ENCODE results near the gene DNAJC5. TPM values are rescaled to one million over a fixed set of nuclear protein-coding genes. Genes with fewer than 3 reads are reported as not detected.

DNAJC5 gene
- total RNA-seq, 1 donor from 2014 or later, result 42.8 TPM

GRCh38 chr20:63945921-63946920, 51.3 kb downstream of the DNAJC5 start:
- H3K27me3 ChIP-seq (ENCODE audit: low read depth), result no peaks in the 10 kb centered on the region
- intact Hi-C loops (cut with micrococcal nuclease), result no loop called here
- TF ChIP-seq CTCF (IDR thresholded peaks at IDR 0.05; ENCODE audit: borderline replicate concordance), result no peak
- peak overlapping the region; percentile 98 for H3K27ac ChIP-seq (replicated peaks)
- H3K9me3 ChIP-seq (replicated peaks), result no peaks in the 10 kb centered on the region
- peaks cover 91% of the 10 kb centered on the region for H3K4me1 ChIP-seq
- peaks cover 43% of the 10 kb centered on the region for H3K36me3 ChIP-seq
- DNase-seq, result no peak
- H3K4me3 ChIP-seq, result no peak overlapping the region

GRCh38 chr20:63946986-63947637, 52.2 kb downstream of the DNAJC5 start:
- H3K27ac ChIP-seq (replicated peaks), result peak overlapping the region; percentile 98
- peaks cover 39% of the 10 kb centered on the region for H3K36me3 ChIP-seq
- no peaks in the 10 kb centered on the region for H3K27me3 ChIP-seq (ENCODE audit: low read depth)
- peaks cover 100% of the 10 kb centered on the region for H3K4me1 ChIP-seq
- peak; percentile 43 for TF ChIP-seq CTCF (IDR thresholded peaks at IDR 0.05; ENCODE audit: borderline replicate concordance)
- intact Hi-C loops (cut with micrococcal nuclease), result no loop called here
- H3K4me3 ChIP-seq, result peak overlapping the region; percentile 71
- peak; percentile 62 for DNase-seq
- H3K9me3 ChIP-seq (replicated peaks), result no peaks in the 10 kb centered on the region

GRCh38 chr20:63947638-63948456, 52.9 kb downstream of the DNAJC5 start:
- Histone ChIP-seq H3K4me3 (peak overlapping the region; percentile 71), H3K27me3 (ENCODE audit: low read depth) (no peaks in the 10 kb centered on the region), H3K4me1 (peaks cover 100% of the 10 kb centered on the region), H3K27ac (replicated peaks) (peak overlapping the region; percentile 98), H3K9me3 (replicated peaks) (no peaks in the 10 kb centered on the region), H3K36me3 (peaks cover 41% of the 10 kb centered on the region)
- DNase-seq, result no peak
- intact Hi-C loops (cut with micrococcal nuclease), result no loop called here
- no peak for TF ChIP-seq CTCF (IDR thresholded peaks at IDR 0.05; ENCODE audit: borderline replicate concordance)

GRCh38 chr20:63950701-63951397, 55.9 kb downstream of the DNAJC5 start:
- H3K36me3 ChIP-seq, result peaks cover 11% of the 10 kb centered on the region
- H3K9me3 ChIP-seq (replicated peaks), result no peaks in the 10 kb centered on the region
- no peak for TF ChIP-seq CTCF (IDR thresholded peaks at IDR 0.05; ENCODE audit: borderline replicate concordance)
- peak overlapping the region; percentile 98 for H3K27ac ChIP-seq (replicated peaks)
- intact Hi-C loops (cut with micrococcal nuclease), result no loop called here
- H3K4me1 ChIP-seq, result peaks cover 100% of the 10 kb centered on the region
- peak; percentile 51 for DNase-seq
- H3K27me3 ChIP-seq (ENCODE audit: low read depth), result no peaks in the 10 kb centered on the region
- H3K4me3 ChIP-seq, result peak overlapping the region; percentile 71

Measured in left ventricle myocardium inferior (tissue), 1 donor.